Sigmoid colon (tissue), 7 donors: ENCODE data around the gene BBS4. TPM values are rescaled to one million over a fixed set of nuclear protein-coding genes. Genes with fewer than 3 reads are reported as not detected.
"Not testable (repeated sequence)": the region's sequence is repeated elsewhere in the genome, so short reads cannot be mapped to it uniquely, and the experiment has no call there.

ENCODE experiments used
- DNase-seq: peaks from one replicate; pipeline ENCODE4 v3.0.0-alpha.2; 2019
- H3K27ac ChIP-seq, 4 donors: fragments of 200-600 bp; sonication (generic); one replicate each; pipeline ENCODE4 v1.5.1; 2016 to 2019; ENCODE audit warnings: mild to moderate bottlenecking in 1 of 4
- H3K27me3 ChIP-seq, 3 donors: fragments of 200-600 bp; sonication (generic); one replicate each; pipeline ENCODE4 v1.5.1; 2019; ENCODE audit warnings: mild to moderate bottlenecking in 1 of 3
- H3K36me3 ChIP-seq, 4 donors: fragments of 200-600 bp; sonication (generic); one replicate each; pipeline ENCODE4 v1.5.1; 2016 to 2019
- H3K4me1 ChIP-seq, 4 donors: fragments of 200-600 bp; sonication (generic); one replicate each; pipeline ENCODE4 v1.5.1; 2017 to 2019
- H3K4me3 ChIP-seq, 4 donors: fragments of 200-600 bp; sonication (generic); one replicate each; pipeline ENCODE4 v1.5.1; 2017 to 2019; ENCODE audit warnings: mild to moderate bottlenecking in 2 of 4, moderate library complexity in 1 of 4
- H3K9me3 ChIP-seq, 4 donors: fragments of 200-600 bp in 3 of 4; sonication (generic) in 3 of 4; one replicate each; pipeline versions ENCODE4 v1.5.1 to v1.6.1; 2013 to 2019
- CTCF ChIP-seq, 4 experiments: fragments of 450-650 bp in 3 of 4; fragments of 200-600 bp in 1 of 4; IDR thresholded peaks; one replicate each; pipeline ENCODE4 v1.5.1; 2016 to 2019; ENCODE audit warnings: antibody characterized with exemption in 4 of 4, mild to moderate bottlenecking in 3 of 4, moderate library complexity in 2 of 4
- EP300 ChIP-seq, 4 donors: sonication (generic); formaldehyde crosslinking; IDR thresholded peaks; one replicate each; pipeline ENCODE4 v1.6.1; 2017; ENCODE audit warnings: antibody characterized with exemption in 4 of 4
- POLR2A ChIP-seq, 2 donors: fragments of 450-650 bp; IDR thresholded peaks; one replicate each; pipeline ENCODE4 v1.6.1; 2016; ENCODE audit warnings: antibody characterized with exemption in 2 of 2, mild to moderate bottlenecking in 2 of 2, moderate library complexity in 2 of 2
- POLR2AphosphoS5 ChIP-seq, 4 donors: sonication (generic); formaldehyde crosslinking; IDR thresholded peaks; one replicate each; pipeline ENCODE4 v1.6.1; 2017; ENCODE audit warnings: antibody characterized with exemption in 4 of 4
- WGBS, 2 donors: extraction: QIAGEN DNeasy Blood & Tissue Kit; methylation state at CpG; one replicate each; pipeline ENCODE4 v1.1.7; 2013; 5-methylcytosine and 5-hydroxymethylcytosine counted together
- intact Hi-C: fragments of 100-400 bp; cut with DNase I; formaldehyde crosslinking; loops from one replicate; pipeline ENCODE4 v1.15.1; 2023
- polyA plus RNA-seq, 3 donors: library from polyadenylated mRNA; stranded (reverse); fragments of 200-250 nt; gene quantifications; one replicate each; pipeline ENCODE4 v1.2.3, GENCODE V29; 2013
- total RNA-seq, 4 donors: library from RNA; depleted of rRNA; stranded (reverse); fragments of >200 nt; gene quantifications; one replicate each; pipeline ENCODE4 v1.1.0, GENCODE V29; 2016
- donor health status: healthy with polysubstance abuse.
- donor health status: Bipolar disorder and iron deficiency.
- donor health status: healthy.

BBS4 gene
- 10 to 100 TPM; 18.3 to 34.3 (median 29.0) TPM for total RNA-seq
- polyA plus RNA-seq, result 10 to 100 TPM in 1 of 3 donors, 1 to 10 TPM in 2; 4.4 to 10.1 (median 8.4) TPM

DNA sequence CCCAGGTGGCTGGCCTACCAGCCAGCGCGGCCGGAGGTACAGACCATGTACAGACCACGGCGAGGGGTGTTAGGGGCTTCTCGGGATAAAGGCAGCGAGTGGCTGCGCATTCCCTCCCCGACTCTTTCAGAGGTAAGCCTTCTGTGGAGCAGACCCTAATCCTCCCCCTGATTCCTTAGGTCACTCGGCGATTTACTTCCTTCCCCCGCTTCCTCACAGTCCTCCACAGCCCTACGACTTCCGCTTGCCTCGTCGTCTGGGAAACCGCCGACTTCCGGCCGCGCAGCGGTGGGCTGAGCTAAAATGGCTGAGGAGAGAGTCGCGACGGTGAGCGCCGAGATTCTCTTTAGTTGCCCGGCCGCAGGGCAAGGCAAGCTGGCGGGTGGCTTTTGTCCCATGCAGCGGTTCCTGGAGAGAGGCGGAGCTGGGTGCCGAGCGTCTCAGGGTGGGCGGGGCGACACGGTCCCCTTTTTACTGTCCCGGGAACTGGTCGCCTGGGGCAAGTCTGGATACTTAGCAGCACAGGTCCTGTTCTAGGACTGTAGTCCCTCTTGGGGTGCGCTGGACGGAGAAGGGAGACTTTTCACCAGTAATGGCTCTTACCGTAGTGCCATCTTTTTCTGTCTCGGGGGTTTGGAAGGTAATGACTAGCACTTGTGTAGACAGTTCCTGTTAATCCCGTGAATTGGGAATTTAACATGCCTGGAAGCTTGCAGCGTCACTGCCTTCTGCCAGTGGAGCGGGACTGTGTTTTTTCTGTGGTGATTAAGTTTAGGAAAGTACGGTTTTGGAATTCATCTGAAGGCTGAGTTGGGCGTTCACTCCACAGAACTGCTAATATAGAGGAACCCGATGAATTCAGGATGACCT, at the start of gene BBS4, which contains the start of gene HIGD2B:
TSS of gene BBS4 (plus strand) at position 283 of the 870 bp plus-strand sequence. CDS start at position 304, 21 bp downstream.
TSS of gene HIGD2B (minus strand) at position 258 of the 870 bp plus-strand sequence. CDS start 9,808 bp downstream, outside the sequence.
- peak; percentile 90 for DNase-seq
- Histone ChIP-seq H3K4me3 (peak within 1 kb of the TSS; percentile 56 to 81 (median 65)), H3K9me3 (no peaks in the 10 kb centered on the region), H3K27ac (peak within 1 kb of the TSS; percentile 84 to 93 (median 90)), H3K4me1 (peaks cover 0 to 15% (median 8%) of the 10 kb centered on the region in 4 donors), H3K27me3 (no peaks in the 10 kb centered on the region), H3K36me3 (no peaks in the 10 kb centered on the region)
- 1% methylated on average over 49 of the region's 49 CpGs for WGBS, 2 donors
- intact Hi-C loops, result loop anchor here (10.0 kb wide), 3 partner anchors 91 to 369 kb away; partner anchors contain the start of genes HEXA and NEO1
- TF ChIP-seq CTCF (IDR thresholded peaks at IDR 0.05) (no peak), POLR2A (IDR thresholded peaks at IDR 0.05) (peak; percentile 58 to 60), EP300 (IDR thresholded peaks at IDR 0.05) (no peak), POLR2AphosphoS5 (IDR thresholded peaks at IDR 0.05) (peak; percentile 72 to 86 (median 80))

DNA sequence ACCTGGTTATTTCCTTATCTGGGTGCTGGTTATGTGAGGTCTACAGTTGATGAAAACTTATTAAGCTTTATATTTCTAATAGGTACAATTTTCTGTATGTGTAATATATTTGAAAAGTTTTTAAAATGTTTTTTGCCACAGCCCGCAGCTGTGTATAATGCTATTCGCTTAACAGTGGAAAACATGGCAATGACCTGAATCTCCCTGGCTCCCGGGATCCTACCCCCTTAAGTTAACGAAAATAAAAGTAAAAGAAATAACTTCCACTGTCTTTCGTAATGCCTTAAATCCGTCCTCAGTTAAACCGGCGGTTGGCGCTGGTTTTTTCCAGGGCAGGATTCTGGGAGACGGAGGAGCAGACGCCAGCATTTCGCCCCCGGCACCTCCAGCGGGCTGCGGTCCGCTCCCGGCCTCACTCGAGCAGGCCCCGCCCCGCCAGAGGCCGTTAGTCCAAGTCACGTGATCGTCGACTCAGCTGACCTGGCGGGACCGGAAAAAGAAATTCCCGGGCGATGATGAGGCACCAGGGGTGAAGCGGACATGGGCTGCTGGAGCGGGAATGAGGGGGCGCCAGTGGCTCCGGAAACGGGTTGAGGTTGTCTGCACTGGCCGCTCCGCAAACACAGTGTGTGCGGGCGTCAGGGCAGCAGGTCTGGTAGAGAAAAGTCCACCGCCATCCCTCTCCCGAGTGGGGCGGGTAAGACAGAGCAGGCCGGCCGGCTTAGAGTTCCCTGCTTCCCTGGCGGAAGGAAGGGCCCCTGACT, 49.3 kb upstream of the BBS4 start:
- TF ChIP-seq POLR2AphosphoS5 (IDR thresholded peaks at IDR 0.05), result peak in 2 of 4 donors; percentile 50 to 54
- H3K4me1 ChIP-seq, H3K27me3 ChIP-seq, intact Hi-C loops, H3K9me3 ChIP-seq, H3K36me3 ChIP-seq: not testable (repeated sequence)
- H3K4me3 ChIP-seq, result peak overlapping the region; percentile 8 to 43 (median 26)
- 0 to 1% methylated on average over 25 to 27 of the region's 43 CpGs for WGBS, 2 donors
- H3K27ac ChIP-seq, result peak overlapping the region in 2 of 4 donors; percentile 39 to 70
- DNase-seq, result peak; percentile 91

- H3K27ac ChIP-seq, H3K4me1 ChIP-seq, intact Hi-C loops, H3K36me3 ChIP-seq, DNase-seq, H3K4me3 ChIP-seq, H3K9me3 ChIP-seq, H3K27me3 ChIP-seq: not testable (repeated sequence)
- WGBS, 2 donors, result no CpG with 5 or more reads among the region's 26 CpGs
Observed at GRCh38 chr15:72639759-72640483, 46.1 kb upstream of the BBS4 start.

DNA sequence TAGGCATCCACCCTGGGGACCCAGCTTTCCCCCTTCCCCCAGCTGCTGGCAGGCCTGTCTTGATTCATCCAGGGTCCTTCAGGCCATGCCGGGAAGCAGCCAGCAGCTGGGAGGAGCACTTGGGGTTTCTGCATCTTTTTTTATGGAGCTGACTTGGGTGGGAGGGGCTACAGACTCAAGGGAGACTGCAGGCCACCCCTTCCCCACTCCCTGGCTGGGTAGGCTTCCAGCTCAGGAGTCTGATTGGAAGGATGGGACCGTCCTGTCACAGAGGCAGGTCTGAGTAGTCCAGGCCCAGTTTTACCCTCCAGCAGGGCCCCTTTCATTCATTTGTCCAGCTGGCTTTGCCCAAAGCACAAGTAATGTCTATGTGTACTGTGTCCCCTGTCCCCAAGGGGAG, 43.7 kb upstream of the BBS4 start:
- H3K36me3 ChIP-seq, H3K4me1 ChIP-seq, H3K9me3 ChIP-seq, intact Hi-C loops, H3K4me3 ChIP-seq, H3K27me3 ChIP-seq, DNase-seq, H3K27ac ChIP-seq: not testable (repeated sequence)
- no CpG with 5 or more reads among the region's 2 CpGs for WGBS, 2 donors

- H3K4me1 ChIP-seq, H3K4me3 ChIP-seq, H3K36me3 ChIP-seq, H3K27me3 ChIP-seq, H3K9me3 ChIP-seq, H3K27ac ChIP-seq, intact Hi-C loops: not testable (repeated sequence)
- whole genome bisulfite sequencing, 2 donors, result 79 to 84% methylated on average over 8 of the region's 10 CpGs
- DNase-seq, result peak; percentile 40
Observed at GRCh38 chr15:72648631-72649253, 37.3 kb upstream of the BBS4 start.

GRCh38 chr15:72654397-72654796, 31.6 kb upstream of the BBS4 start, which contains the start of gene GOLGA6B:
TSS of gene GOLGA6B (plus strand) at chr15:72654697. CDS start at chr15:72654738, 41 bp downstream.
- H3K36me3 ChIP-seq, H3K4me1 ChIP-seq, H3K27ac ChIP-seq, intact Hi-C loops, H3K9me3 ChIP-seq, H3K4me3 ChIP-seq, H3K27me3 ChIP-seq, DNase-seq: not testable (repeated sequence)
- no CpG with 5 or more reads among the region's 7 CpGs for WGBS, 2 donors

- H3K36me3 ChIP-seq, H3K4me1 ChIP-seq, H3K27ac ChIP-seq, H3K4me3 ChIP-seq, H3K9me3 ChIP-seq, intact Hi-C loops, DNase-seq, H3K27me3 ChIP-seq: not testable (repeated sequence)
- WGBS, 2 donors, result no CpG with 5 or more reads among the region's 3 CpGs
Observed at GRCh38 chr15:72656014-72656413, 30.0 kb upstream of the BBS4 start.

DNA sequence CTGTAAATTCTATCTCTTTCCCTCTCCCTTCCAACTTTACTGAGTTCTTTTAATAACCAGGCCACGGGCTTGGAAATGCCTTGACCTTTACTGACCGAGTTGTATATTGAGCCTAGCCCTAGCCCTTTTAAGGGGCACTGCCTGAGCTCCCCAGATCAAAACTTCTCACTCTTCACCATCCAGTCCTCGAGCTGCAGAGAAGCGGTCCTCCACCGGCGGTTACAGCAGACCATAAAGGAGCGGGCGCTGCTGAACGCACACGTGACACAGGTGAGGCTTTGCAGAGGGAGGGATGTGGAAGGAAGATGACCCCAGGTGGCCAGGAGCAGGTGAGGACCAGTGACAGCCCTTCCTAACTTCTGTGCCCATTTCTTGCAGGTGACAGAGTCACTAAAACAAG, 24.9 kb upstream of the BBS4 start:
- peak; percentile 24 for DNase-seq
- H3K9me3 ChIP-seq, H3K4me1 ChIP-seq, H3K36me3 ChIP-seq, H3K4me3 ChIP-seq, intact Hi-C loops, H3K27me3 ChIP-seq, H3K27ac ChIP-seq: not testable (repeated sequence)
- 40 to 65% methylated on average over 8 of the region's 10 CpGs for WGBS, 2 donors

DNA sequence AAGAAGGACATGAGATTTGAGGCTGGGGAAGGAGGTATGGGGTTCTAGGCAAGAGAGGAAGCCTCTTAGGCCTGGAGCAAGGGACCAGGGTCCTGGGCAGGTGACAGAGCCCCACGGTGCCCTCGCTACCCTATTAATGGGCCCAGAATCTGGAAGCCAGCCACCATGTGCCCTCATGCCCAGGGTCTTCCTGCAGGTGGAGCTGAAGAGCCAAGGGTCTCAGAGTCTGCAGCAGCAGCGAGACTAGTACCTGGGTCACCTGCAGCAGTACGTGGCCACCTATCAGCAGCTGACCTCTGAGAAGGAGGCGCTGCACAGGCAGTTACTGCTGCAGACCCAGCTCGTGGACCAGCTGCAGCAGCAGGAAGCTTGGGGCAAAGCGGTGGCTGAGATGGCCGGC, 22.1 kb upstream of the BBS4 start:
- H3K36me3 ChIP-seq, H3K4me3 ChIP-seq, H3K27me3 ChIP-seq, H3K27ac ChIP-seq, DNase-seq, H3K9me3 ChIP-seq, H3K4me1 ChIP-seq, intact Hi-C loops: not testable (repeated sequence)
- WGBS, 2 donors, result 45% methylated on average over 3 of the region's 8 CpGs; no CpG with 5 or more reads in 1 of the 2 donors

- not testable (repeated sequence) for H3K9me3 ChIP-seq
- DNase-seq, result peak; percentile 7
Observed at GRCh38 chr15:72665706-72666105, 20.3 kb upstream of the BBS4 start.

More at GRCh38 chr15:72665706-72666105, 20.3 kb upstream of the BBS4 start:
- WGBS, 2 donors, result 49 to 76% methylated on average over 5 of the region's 11 CpGs
- H3K27ac ChIP-seq, H3K27me3 ChIP-seq, H3K36me3 ChIP-seq, H3K4me3 ChIP-seq, H3K4me1 ChIP-seq, intact Hi-C loops: not testable (repeated sequence)
